DMS153 (cell line): ENCODE measurements around the gene PELI2.

Experiments
- DNase-seq: peaks from one replicate; lab custom pipeline; 2025; lab: John Stamatoyannopoulos, UW

PELI2 gene

GRCh38 chr14:56342494-56342942 lies 224.3 kb downstream of the PELI2 start:
- no peak for DNase-seq

GRCh38 chr14:56349960-56350359 lies 231.7 kb downstream of the PELI2 start:
- DNase-seq = no peak
